Right ventricle myocardium inferior (tissue), 1 donor: ENCODE results near the gene RNU1-3. TPM values are rescaled to one million over a fixed set of nuclear protein-coding genes. Genes with fewer than 3 reads are reported as not detected.
A peak's percentile ranks its signal among the peaks of the same experiment; 100 is the strongest.
"Not testable (repeated sequence)": the region's sequence is repeated elsewhere in the genome, so short reads cannot be mapped to it uniquely, and the experiment has no call there.

ENCODE experiments used
- ATAC-seq: fragments of 200-7000 bp; cut with Tn5 transposase; one replicate; pipeline ENCODE4 v1.9.1; 2020; ENCODE audit warnings: mild to moderate bottlenecking, moderate library complexity
- DNase-seq: peaks from one replicate; pipeline ENCODE4 v3.0.0; 2021; ENCODE audit errors: missing footprints
- intact Hi-C: fragments of 100-400 bp; cut with DNase I; formaldehyde crosslinking; loops from one replicate; pipeline ENCODE4 v1.11.0; 2022
- total RNA-seq: library from RNA; stranded (reverse); fragmentation: NEBNext Ultra II Directional; extraction: Animal tissue kit (Norgen Biotek cat#: 25700); gene quantifications from one replicate; pipeline ENCODE4 v1.2.1, GENCODE V29; 2021
- donor health status: DM: no; HTN: yes; CAD: no; lungs with severe emphysema.

RNU1-3 gene
- total RNA-seq, 1 donor from 2014 or later, result 4,572 TPM

DNA sequence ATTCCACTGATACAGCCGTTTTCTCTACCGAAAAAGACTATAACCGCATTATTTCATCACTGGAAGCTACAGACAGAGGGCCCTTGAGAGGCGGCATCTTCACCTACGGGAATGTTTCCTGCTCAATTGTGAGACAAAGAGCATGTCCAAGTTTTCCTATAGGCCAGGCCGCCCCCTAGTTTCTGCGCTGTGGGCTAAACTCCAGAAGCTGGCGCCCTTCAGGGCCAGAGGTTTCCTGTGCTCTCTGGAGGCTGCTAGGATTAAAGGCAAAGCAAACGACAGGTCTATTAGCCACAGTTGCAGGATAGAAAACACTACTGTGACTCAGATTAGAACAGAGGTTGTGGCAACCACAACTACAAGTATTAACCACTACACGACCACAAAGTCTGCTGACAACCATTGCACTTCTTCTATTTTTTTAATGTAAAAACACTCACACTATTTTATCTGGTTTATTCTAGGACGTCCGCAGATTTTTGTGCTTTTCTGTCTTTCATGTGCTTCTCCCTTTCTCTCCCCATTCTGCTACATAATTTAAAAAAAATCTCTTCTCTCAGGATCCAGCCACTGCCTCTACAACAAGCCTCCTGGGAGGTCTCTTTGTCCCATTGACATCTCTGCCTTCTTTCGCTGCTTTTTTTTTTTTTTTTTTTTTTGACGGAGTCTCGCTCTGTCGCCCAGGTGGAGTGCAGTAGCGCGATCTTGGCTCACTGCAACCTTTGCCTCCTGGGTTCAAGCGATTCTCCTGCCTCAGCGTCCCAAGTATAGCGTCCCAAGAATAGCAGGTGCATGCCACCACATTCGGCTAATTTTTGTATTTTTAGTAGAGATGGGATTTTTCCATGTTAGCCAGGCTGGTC is 10.1 kb upstream of the RNU1-3 start:
- intact Hi-C loops, ATAC-seq: not testable (repeated sequence)
- DNase-seq, result peak; percentile 9

GRCh38 chr1:16675118-16675510 is 8.4 kb upstream of the RNU1-3 start:
- not testable (repeated sequence) for ATAC-seq

GRCh38 chr1:16673976-16674375 is 7.2 kb upstream of the RNU1-3 start:
- intact Hi-C loops, ATAC-seq, DNase-seq: not testable (repeated sequence)

More at GRCh38 chr1:16675118-16675510, 8.4 kb upstream of the RNU1-3 start:
- DNase-seq, intact Hi-C loops: not testable (repeated sequence)

- intact Hi-C loops, DNase-seq, ATAC-seq: not testable (repeated sequence)
These were observed 912 bp downstream of the RNU1-3 start for GRCh38 chr1:16665836-16666235.

DNA sequence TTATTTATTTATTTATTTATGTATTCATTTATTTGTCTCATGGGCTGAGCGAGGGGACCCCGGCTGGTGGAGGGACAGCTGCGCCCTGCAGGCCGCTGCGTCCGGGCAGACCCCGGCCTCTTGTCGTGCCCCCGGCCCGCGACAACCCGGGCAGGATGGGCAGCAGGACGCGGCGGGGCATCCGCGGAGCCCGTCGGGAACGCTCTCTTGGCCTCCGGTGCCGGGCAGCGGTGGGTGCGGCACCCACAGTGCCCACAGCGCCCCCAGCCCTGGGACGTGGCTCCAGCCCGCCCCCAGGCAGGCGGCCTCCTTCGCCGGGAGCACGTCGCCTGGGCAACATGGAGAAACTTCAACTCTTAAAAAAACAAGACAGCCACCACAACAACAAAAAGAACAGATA is 8.5 kb downstream of the RNU1-3 start:
- intact Hi-C loops, result not testable (repeated sequence)

DNA sequence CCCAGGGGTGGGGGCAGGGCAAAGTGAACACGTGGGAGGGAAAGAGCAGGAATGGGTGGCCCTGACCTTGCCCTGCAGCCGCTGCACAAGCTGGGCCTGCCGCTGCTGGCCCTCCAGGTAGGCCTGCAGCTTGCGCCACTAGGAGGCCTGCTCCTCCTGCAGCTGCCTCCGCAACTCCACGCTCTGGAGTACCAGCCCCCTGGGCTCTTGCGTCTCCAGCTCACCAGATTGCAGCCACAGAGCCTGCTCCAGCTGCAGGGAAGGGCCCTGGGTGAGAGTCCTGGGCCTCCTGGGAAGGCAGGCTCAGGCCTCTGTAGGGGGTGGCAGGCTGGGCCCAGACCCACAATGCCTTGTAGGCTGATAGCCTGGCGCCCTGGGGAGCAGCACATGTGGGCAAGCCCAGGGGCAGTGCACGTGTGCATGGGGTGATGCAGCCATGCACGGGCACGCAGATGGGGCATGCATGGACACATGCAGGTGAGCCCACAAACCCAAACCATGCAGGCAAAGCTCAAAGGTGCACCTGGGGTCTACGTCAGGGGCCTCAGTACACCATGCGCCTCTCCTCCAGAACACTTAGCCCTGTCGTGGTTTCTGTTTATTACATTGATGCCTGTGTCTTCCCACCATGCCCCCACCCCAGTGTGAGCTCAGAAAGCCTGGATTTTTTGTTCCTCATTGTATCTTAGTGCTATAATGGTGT is 9.6 kb downstream of the RNU1-3 start:
- intact Hi-C loops, DNase-seq: not testable (repeated sequence)
- ATAC-seq, result peak; percentile 31

More for the DNA sequence above, 8.5 kb downstream of the RNU1-3 start:
- ATAC-seq, DNase-seq: not testable (repeated sequence)

GRCh38 chr1:16656574-16656973 is 10.2 kb downstream of the RNU1-3 start:
- intact Hi-C loops, DNase-seq, ATAC-seq: not testable (repeated sequence)

- not testable (repeated sequence) for ATAC-seq
These were observed 15.2 kb downstream of the RNU1-3 start for GRCh38 chr1:16651560-16651959.

GRCh38 chr1:16649960-16650359 is 16.8 kb downstream of the RNU1-3 start:
- intact Hi-C loops, ATAC-seq: not testable (repeated sequence)
- peak; percentile 17 for DNase-seq

More at GRCh38 chr1:16651560-16651959, 15.2 kb downstream of the RNU1-3 start:
- DNase-seq, intact Hi-C loops: not testable (repeated sequence)

DNA sequence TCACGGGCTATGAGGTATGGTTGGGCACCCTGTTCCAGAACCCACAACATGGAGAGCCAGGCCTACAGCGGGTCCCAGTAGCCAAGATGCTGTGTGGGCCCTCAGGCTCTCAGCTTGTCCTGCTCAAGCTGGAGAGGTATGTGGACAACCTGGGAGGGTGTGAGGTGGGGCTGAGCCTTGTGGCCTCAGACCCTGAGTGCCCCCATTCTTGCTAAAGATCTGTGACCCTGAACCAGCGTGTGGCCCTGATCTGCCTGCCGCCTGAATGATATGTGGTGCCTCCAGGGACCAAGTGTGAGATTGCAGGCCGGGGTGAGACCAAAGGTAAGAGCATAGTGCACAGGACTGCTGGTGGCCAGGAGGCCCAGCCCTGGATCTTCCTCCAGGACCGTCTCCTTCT is 17.4 kb downstream of the RNU1-3 start:
- intact Hi-C loops, ATAC-seq: not testable (repeated sequence)
- DNase-seq, result peak; percentile 22

- intact Hi-C loops, ATAC-seq, DNase-seq: not testable (repeated sequence)
These were observed 18.0 kb downstream of the RNU1-3 start for GRCh38 chr1:16648756-16649155.

GRCh38 chr1:16648250-16648649 is 18.5 kb downstream of the RNU1-3 start:
- ATAC-seq, intact Hi-C loops: not testable (repeated sequence)
- DNase-seq, result peak; percentile 53

DNA sequence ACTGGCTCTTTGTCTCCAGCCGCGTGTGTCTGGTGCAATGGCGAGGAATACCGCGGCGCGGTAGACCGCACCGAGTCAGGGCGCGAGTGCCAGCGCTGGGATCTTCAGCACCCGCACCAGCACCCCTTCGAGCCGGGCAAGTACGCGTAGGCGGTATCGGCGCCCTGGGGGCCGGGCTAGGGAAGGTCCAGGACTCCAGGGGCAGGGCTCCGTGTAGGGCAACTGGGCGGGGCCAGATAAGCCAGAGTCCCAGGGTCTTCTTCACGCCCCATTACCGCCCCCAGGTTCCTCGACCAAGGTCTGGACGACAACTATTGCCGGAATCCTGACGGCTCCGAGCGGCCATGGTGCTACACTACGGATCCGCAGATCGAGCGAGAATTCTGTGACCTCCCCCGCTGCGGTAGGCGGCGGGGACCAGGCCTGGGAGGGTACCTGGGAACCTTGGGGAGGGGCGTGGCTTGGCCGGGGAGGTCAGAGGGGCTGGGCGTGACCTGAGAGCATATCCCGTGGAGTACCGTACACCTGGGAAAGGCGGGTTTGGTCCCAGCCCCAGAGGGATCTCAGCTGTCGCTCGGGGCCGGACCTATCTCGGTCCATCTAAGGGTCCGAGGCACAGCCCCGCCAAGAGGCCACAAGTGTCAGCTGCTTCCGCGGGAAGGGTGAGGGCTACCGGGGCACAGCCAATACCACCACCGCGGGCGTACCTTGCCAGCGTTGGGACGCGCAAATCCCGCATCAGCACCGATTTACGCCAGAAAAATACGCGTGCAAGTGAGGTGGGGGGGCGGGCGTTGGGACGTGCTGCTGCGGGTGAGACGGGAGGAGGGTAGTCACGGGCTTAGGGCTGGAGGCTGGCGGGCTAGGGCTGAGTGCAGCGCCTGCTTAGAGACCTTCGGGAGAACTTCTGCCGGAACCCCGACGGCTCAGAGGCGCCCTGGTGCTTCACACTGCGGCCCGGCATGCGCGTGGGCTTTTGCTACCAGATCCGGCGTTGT is 19.3 kb downstream of the RNU1-3 start:
- ATAC-seq, intact Hi-C loops: not testable (repeated sequence)
- peak; percentile 68 for DNase-seq

DNA sequence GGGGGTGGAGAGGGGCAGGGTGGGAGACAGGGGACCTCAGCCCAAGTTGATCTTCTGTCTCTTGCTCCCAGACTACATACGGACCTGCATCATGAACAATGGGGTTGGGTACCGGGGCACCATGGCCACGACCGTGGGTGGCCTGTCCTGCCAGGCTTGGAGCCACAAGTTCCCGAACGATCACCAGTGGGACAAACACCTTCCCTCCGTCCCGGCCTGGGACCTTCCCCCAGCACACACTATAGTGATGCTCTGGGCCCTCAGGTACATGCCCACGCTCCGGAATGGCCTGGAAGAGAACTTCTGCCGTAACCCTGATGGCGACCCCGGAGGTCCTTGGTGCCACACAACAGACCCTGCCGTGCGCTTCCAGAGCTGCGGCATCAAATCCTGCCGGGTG is 20.0 kb downstream of the RNU1-3 start:
- DNase-seq, intact Hi-C loops, ATAC-seq: not testable (repeated sequence)

GRCh38 chr1:16646061-16646664 is 20.6 kb downstream of the RNU1-3 start:
- peak; percentile 64 for DNase-seq
- ATAC-seq, result not testable (repeated sequence)

DNA sequence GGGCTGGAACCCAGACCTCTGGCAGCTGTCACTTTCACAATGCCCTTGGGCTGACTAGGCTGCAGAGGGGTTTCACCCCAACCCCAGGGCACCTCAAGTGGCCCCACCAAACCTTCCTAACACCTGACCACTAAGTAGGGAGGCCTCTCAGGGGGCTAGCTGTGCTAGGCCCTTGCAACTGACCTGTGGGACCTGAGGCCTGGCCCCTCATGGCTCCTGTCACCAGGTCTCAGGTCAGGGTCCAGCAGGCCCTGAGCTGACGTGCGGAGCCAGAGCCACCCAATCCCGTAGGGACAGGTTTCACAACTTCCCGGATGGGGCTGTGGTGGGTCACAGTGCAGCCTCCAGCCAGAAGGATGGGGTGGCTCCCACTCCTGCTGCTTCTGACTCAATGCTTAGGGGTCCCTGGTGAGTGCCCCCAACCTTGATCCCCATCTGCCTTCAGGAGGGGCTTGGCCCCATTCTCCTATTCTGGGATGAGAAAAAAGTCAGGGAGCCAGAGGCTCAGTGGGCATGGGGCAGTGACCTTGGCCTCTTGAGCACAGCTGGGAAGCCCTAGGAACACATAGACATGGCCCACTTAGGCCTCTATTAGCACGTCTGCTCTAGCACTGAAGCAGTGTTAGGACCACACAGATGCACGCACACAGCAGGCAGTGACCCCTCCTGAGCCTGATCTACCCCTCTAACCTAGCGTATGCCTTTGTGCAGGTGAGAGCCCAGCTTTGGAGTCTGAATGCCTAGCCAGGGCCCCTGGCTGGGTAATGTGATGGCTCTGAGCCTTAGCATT is 21.3 kb downstream of the RNU1-3 start:
- ATAC-seq, intact Hi-C loops: not testable (repeated sequence)
- DNase-seq, result peak; percentile 66

More at GRCh38 chr1:16646061-16646664, 20.6 kb downstream of the RNU1-3 start:
- intact Hi-C loops, result not testable (repeated sequence)
